Bladder microvascular endothelial cell (primary cell): Measurements from ENCODE around the gene IL7R. TPM values are rescaled to one million over a fixed set of nuclear protein-coding genes. Genes with fewer than 3 reads are reported as not detected.

Experiments
- total RNA-seq: library from RNA; depleted of rRNA; stranded (reverse); fragments of >200 nt; gene quantifications from 2 replicates; pipeline ENCODE4 v1.2.3, GENCODE V29; 2014

IL7R gene
- total RNA-seq, result 0.97 and 1.9 TPM in 2 replicates

GRCh38 chr5:35856765-35857351 is at the start of gene IL7R:
IL7R (plus strand) TSS chr5:35856891; CDS start chr5:35856978, 87 bp downstream.

Other genes with a start within 250 kb of the IL7R start
- gene SPEF2, start 239.0 kb upstream of the IL7R start, total RNA-seq, result 0.63 and 0.81 TPM in 2 replicates
- gene CAPSL, start 81.7 kb downstream of the IL7R start, total RNA-seq, result not detected in 2 replicates
- gene UGT3A1, start 134.5 kb downstream of the IL7R start, total RNA-seq, result not detected in 2 replicates
- gene UGT3A2, start 210.0 kb downstream of the IL7R start, total RNA-seq, result not detected in 2 replicates